Vagina (tissue), 2 donors: Measurements from ENCODE around the gene FKRP.
"Not testable (repeated sequence)": the region's sequence is repeated elsewhere in the genome, so short reads cannot be mapped to it uniquely, and the experiment has no call there.

Source experiments
- POLR2A ChIP-seq, 2 donors: fragments of 450-650 bp; IDR thresholded peaks; one replicate each; pipeline ENCODE4 v1.6.1; 2017; ENCODE audit warnings: antibody characterized with exemption in 2 of 2, mild to moderate bottlenecking in 2 of 2, moderate library complexity in 2 of 2
- POLR2AphosphoS5 ChIP-seq, 2 donors: sonication (generic); formaldehyde crosslinking; IDR thresholded peaks; one replicate each; pipeline ENCODE4 v1.9.0; 2017; ENCODE audit warnings: antibody characterized with exemption in 2 of 2, mild to moderate bottlenecking in 2 of 2, low read depth in 1 of 2; ENCODE audit not compliant: insufficient read depth in 1 of 2
- TF ChIP-seq, protein P1 (sequence below), 3 experiments: fragments of 450-650 bp in 2 of 3; fragments of 200-600 bp in 1 of 3; sonication (generic) in 1 of 3; IDR thresholded peaks; one replicate each; pipeline ENCODE4 v1.5.1; 2017 to 2019; ENCODE audit warnings: antibody characterized with exemption in 3 of 3, mild to moderate bottlenecking in 2 of 3, moderate library complexity in 2 of 3

DNA sequence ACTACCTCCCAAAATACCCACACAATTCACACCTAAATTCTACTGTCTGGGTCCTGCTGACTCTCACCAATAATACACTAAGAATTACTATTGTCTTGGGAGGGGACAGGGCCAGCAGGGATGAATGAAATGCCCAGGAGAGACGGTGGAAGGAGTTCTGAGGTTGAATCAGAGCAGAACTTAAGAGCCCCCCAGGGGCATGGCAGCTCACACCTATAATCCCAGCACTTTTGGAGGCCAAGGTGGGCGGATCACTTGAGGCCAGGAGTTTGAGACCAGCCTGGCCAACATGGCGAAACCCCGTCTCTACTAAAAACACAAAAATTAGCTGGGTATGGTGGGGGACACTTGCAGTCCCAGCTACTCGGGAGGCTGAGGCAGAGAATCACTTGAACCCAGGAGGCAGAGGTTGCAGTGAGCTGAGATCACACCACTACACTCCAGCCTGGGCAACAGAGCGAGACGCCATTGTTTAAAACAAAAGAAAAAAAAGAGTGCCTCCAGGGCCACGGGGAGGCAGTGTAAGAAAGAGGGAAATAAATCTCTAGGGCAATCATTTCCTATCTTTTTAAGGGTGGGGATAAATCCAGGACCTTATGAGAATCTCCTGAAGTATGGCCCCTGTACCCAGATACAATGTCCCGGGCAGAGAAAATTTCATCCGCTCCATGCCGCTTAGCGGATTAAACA, 32.2 kb downstream of the FKRP start:
- not testable (repeated sequence) for TF ChIP-seq POLR2A (IDR thresholded peaks at IDR 0.05); POLR2AphosphoS5 (IDR thresholded peaks at IDR 0.05; ENCODE audit: insufficient read depth in 1 of 2, low read depth in 1 of 2)
- TF ChIP-seq, protein P1, sequence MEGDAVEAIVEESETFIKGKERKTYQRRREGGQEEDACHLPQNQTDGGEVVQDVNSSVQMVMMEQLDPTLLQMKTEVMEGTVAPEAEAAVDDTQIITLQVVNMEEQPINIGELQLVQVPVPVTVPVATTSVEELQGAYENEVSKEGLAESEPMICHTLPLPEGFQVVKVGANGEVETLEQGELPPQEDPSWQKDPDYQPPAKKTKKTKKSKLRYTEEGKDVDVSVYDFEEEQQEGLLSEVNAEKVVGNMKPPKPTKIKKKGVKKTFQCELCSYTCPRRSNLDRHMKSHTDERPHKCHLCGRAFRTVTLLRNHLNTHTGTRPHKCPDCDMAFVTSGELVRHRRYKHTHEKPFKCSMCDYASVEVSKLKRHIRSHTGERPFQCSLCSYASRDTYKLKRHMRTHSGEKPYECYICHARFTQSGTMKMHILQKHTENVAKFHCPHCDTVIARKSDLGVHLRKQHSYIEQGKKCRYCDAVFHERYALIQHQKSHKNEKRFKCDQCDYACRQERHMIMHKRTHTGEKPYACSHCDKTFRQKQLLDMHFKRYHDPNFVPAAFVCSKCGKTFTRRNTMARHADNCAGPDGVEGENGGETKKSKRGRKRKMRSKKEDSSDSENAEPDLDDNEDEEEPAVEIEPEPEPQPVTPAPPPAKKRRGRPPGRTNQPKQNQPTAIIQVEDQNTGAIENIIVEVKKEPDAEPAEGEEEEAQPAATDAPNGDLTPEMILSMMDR (IDR thresholded peaks at IDR 0.05): not testable (repeated sequence)
